NCI-H2227 (cell line): ENCODE results near the gene FBXL20.
"Not testable (repeated sequence)": the region's sequence is repeated elsewhere in the genome, so short reads cannot be mapped to it uniquely, and the experiment has no call there.

ENCODE experiments used
- DNase-seq: peaks from one replicate; lab custom pipeline; 2025; ENCODE audit not compliant: unreplicated experiment; lab: John Stamatoyannopoulos, UW

The FBXL20 gene

DNA sequence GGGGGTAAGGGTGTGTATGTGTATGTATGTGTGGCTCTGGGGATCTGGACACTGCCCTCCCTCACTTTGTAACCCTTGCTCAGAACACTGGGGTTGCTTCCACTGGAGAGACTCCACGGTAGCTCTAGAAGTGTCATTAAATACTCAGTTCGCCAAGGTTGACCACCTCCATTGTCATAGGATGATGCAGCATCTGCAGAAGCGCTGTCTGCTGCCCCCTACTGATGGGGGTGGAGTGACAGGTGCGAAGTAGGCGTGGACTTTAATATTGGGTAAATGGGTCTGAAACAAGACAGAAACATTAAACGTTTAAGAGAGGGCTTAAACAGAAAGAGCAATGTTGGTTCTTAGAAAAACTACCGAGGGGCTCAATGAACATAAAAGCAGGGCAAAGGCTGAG is 140.1 kb downstream of the FBXL20 start:
- peak; percentile 52 for DNase-seq

DNA sequence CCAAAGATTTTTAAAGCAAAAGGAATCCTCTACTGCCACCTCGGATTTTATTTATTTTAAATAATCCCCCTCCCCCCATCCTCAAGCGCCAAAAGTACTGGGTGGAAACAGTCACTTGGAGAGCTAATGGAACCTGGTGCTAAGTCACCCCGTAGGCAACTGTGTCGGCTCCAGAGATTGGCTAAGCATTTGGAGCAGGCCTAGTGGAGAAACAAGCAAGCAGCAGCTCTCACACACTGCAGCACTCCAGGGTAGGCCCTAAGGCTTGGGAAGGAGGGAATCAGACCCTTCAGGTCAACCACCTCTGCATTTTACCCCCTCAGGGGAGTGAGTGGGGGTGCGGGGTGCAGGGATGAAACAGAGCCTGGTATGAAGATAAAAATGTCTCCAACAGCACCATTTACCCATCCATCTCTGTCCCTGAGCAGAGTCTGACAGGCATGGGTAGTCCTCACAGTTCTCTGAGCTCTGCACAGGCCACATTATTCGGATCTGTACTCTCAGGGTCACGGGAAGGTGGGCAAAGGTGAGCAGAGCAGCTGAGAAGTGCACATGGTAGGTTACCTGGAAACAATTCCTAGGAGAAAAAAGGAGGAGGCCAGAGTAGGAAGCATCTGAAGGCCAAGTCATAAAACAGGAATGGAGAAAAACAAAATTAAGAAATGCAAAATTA is 148.5 kb downstream of the FBXL20 start:
- DNase-seq = no peak

DNA sequence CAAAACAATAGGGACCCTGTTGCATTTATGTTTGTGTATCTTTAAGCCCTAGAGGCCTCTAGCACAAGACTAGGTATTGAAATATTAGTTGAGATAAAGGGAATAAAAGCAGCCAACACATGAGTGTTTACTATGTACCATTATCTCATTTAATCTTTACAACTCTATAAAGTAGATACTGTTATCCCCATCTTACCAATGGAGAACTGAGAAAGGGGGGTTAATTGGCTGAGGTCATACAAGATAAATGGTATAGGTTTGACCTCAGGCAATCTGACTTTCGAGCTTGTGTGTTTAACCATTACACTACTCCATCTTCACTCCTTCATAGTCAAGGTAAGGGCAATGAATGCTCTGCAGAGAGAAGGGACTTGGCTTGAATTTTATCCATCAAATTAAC is 149.4 kb downstream of the FBXL20 start:
- no peak for DNase-seq

DNA sequence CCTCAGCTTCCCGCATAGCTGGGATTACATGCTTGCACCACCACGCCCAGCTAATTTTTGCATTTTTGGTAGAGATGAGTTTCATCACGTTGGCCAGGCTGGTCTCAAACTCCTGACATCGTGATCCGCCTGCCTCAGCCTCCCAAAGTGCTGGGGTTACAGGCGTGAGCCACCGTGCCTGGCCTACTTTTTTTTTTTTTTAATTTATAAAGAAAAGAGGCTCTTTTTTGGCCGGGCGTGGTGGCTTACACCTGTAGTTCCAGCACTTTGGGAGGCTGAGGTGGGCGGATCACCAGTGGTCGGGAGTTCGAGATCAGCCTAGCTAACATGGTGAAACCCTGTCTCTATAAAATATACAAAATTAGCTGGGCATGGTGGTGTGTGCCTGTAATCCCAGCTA is 151.3 kb downstream of the FBXL20 start:
- not testable (repeated sequence) for DNase-seq

DNA sequence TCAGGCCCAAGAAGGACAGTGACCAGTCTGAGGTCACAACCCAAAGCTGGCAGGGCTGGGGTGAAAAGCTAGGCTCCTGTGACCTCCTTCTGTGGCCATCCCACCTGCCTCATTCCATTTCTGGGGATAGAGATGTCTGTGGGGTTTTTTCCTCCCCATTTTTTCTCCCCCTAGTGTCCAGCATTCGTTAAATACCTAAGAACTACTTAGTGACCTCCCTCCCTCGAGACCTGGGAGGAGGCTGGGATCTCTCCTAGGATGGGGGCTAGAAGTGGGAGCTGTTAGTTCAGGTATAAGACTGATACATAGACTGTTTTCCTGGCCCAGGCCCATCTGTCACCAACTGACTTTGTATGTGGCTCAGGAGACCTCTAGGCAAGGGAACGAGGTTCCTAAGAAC is 155.2 kb downstream of the FBXL20 start:
- no peak for DNase-seq

DNA sequence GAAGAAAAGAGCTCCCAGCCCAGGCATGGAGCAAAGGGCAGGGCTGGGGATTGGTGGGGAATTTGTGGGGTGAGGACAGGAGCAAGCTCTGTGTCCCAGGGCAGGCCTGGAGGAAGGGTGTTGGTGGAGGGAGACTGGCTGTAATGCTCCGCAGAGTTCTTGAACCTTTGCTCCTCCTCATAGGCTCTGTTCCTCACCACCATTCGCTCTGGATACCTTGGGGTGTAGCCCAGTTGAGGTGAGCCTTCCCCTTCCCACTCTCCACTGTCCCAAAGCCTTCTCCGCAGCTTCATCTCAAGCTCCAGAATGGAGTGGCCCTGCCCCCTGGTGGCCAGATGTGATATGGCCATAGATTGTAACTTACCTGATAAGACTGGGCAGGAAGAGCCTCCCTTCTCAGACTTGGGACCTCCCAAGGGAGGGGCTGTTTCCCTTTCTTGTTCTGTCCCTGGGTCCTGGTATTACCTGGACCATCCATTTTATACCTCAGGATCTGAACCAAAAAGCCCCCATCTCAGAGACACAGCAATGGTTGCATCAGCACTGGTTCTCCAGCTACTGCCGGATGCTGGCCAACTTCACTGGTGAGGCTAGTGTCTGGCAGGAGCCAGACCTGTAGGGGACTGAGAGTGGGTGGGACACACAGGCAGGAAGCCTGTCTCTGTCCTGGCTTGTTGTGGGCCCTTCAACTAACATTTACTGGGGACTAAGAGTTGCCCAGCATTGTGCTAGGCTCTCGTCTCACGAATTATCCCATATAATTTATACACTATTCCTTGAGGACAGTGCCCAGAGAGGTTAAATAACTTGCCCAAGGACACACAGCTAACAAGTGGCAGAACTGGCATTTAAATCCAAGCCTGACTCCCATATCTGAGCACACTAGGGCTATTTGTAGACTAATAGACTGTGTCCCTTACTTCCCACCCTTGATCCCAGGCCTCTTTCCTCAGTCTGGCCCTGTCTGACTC is 156.5 kb downstream of the FBXL20 start:
- peak; percentile 93 for DNase-seq

DNA sequence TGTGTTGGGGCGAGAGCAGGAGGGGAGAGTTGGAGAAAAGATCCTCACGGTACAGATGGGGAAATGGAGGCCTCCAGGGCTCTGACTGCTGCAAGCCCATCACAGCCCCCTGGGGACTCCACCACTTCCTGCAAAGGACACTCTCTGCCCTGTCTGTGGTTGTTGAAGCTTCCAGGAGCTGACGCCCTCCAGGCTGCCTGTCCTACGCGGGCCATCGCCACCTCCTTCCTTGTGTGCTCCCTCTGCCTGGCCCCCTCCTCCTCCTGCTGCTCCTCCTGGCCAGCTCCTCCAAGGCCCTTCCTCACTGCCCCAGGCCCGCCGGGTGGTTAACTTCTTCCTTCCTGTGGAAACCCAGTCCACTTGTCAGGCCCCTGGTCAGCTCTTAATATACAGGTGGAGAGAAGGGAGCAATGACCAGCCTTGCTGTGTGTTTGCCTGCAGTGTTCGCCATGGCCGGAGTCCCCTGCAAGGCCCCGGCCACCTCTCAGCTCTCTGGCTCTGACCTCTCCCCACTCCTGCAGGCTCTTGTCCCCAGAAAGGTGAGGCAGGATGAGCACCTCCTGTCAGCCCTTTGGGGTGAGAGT is 157.3 kb downstream of the FBXL20 start:
- no peak for DNase-seq

DNA sequence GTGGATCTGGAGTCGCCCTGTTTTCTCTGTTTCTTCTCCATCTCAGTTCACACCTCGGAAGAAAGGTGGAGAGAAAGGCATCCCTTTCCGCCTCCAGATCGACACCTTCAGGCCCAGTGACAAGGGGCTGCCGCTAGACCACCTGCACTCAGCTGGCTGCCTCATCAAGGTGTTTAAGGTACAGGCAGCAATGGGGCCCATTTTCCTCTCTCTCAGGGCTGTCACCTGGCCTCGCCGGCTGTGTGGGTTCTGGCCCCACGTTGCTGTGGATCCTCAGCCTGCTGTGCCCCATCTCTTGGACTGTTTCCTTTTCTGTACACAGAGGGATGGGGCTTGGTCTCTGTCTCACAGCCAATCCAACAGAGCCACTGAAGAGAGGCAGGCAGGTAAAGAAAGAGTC is 158.3 kb downstream of the FBXL20 start:
- DNase-seq = no peak

DNA sequence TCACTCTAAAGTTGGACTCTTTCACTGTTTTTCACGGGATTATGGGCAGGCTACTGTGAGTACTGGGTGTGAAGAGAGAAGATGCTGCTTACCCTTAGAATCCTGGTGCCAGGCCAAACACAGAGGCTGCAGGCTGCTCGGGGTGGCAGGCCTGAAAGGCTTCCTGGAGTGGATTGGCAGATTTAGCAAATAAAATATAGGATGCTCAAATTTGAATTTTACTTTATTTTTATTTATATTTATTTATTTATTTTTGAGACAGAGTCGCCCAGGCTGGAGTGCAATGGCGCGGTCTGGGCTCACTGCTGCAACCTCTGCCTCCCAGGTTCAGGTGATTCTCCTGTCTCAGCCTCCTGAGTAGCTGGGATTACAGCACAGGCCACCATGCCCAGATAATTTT is 160.8 kb downstream of the FBXL20 start:
- no peak for DNase-seq

DNA sequence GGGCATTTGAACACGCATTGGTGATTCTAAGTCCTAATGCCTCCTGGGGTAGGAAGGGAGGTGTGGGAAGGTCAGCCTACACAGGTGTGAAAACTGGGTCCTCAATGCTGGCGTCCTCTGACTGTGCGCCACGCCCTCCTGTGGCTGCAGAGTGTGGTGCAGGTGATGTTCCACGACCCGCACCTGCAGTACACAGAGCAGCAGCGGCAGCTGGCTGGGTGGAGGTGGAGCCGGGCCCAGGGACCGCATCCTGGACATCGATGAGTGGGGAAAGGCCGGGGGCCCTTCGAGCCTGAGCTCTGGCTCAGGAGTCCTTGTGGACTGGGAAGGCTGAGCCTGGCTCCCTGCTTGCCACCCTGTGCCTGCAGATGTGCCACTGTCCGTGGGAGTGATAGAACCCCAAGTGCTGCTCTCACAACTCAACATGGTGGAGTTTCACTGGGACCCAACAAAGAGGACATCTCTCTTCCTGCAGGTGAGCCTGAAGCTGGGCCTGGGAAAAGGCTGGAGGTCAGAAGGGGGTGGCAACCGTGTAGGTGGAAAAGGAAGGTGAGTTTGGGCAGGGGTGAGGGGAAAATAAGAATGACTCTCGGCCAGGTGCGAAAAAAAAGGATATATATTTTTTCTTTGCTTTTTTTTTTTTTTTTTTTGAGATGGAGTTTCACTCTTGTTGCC is 161.6 kb downstream of the FBXL20 start:
- DNase-seq = peak; percentile 73

DNA sequence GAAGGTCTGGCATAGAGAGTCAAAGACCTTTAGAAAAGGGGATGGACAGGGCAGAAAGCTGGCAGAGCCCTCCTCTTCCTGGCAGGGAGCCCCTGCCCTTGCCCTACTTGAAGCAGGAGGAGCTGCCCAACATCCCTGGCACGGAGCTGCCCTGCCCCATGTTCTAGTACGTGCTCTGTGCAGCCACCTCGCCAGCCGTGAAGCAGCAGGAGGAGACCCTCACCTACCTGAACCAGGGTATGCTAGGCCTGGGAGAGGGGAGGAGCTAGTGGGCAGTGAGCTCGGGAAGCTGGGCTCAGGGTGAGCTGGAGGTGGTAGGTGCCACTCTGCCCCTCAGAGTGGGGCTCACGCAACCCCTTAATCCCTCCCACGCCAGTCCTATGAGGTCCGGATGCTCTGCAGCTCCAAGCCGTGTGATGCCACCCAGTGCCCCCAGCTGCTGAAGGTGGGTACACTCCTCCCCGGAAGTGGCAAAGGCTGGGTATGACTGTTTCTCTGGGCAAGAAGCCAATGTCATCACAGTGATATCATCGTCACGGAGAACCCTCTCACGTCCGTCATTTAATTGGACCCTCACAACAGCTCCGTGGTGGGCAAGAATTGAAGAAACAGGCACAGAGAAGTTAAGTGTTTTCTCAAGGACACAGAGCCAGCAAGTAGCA is 163.0 kb downstream of the FBXL20 start:
- no peak for DNase-seq

DNA sequence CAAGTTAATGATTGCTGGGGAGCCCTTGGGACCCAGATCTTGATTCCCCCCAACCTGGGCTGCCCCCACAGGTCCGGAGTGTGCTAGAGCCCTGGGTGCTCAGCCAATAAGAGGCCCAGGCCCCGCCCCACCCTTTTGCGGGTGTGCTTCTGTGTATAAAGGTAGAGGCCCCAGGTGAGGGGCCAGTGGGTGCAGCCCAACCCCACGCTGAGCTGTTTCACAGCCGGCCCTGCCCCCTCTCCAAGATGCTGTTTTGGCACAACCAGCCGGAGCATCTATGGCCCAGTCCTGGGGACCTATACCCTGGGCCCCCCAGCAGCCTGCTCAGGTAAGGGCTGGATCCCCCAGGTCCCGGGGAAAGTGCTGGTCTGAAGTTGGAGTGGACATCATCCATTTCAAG is 163.8 kb downstream of the FBXL20 start:
- DNase-seq = no peak

DNA sequence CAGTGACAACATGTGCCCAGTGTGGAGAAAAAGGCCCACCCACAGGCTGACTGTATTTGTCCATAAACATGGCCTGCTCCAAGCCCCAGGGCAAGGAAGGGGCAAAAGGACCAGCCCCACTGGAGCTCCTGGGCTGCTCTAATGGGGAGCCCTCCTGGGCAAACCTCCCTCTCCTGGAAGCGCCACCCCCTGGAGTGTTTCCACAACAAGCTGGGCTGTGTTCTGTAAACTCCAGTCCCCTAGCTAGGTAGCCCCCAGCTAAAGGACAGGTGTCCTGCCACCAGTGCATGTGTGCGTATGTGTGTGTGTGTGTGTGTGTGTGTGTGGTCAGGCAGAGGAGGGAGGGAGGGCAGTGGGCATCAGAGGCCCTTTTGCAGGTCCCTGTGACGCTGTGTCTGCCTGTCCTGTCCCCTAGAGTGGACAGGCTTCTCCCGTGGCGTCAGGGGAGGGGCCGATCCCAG is 164.4 kb downstream of the FBXL20 start:
- DNase-seq = no peak

DNA sequence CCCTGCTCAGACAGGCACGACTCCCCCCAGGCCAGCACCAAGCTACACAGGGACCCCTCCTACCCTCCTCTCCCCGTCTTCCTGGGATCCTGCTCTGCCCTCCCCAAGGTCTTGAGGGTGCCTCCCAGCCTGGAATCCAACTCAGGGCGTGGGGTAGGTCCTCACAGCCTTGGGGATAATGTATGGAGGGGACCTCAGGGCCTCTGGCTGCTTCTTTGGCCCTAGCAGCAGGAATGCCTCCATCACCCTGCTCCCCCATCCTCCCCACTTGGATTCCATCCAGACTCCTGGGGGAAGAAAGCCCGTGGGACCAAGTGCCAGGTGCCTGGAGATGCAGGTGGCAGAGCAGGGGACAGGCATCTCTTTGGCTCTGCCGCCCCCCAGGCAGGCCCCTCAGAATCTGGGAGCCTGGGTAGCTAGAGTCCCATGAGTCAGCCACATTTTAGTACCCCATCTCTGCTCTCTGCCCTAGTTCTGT is 164.9 kb downstream of the FBXL20 start:
- no peak for DNase-seq

DNA sequence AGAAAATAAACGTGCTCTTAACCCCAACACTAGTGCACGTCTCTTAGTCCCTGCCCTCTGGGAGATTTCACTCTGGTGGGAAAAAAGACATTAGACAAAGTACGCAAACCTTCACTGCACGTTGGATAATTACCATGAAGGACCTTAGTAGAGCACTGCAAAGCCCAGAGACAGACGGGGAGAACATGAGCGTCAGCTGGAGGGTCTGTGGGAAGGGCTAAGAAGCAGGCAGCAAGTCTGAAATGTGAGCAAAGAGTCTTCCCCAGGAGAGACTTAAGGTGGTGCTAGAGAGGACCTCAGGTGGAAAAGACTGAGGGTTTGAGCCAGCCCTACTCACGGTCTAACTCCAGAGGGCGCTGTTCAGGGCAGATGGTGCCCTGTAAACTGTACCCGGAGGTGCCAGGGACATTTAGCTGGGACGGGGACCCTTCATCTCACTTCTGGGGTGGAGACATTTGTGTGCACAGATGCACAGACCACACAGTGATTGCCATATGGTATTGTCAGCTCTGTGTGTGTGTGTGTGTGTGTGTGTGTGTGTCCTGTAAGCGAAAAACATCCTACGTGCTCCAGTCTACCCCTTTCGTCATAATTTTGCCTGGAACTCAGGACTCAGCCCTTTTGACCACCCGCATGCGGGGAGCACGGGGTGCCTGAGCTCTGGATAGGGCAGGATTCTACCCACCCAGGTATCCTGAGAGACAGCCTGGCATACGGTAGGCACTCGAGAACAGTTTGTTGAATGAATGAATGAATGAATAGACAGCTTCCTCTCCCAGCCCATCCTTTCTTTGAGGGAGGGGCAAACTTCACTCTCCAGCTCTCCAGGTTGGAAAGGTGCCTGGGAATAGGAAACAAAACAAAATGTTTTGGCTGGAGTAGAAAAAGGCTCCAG is 165.6 kb downstream of the FBXL20 start:
- DNase-seq = peak; percentile 86

DNA sequence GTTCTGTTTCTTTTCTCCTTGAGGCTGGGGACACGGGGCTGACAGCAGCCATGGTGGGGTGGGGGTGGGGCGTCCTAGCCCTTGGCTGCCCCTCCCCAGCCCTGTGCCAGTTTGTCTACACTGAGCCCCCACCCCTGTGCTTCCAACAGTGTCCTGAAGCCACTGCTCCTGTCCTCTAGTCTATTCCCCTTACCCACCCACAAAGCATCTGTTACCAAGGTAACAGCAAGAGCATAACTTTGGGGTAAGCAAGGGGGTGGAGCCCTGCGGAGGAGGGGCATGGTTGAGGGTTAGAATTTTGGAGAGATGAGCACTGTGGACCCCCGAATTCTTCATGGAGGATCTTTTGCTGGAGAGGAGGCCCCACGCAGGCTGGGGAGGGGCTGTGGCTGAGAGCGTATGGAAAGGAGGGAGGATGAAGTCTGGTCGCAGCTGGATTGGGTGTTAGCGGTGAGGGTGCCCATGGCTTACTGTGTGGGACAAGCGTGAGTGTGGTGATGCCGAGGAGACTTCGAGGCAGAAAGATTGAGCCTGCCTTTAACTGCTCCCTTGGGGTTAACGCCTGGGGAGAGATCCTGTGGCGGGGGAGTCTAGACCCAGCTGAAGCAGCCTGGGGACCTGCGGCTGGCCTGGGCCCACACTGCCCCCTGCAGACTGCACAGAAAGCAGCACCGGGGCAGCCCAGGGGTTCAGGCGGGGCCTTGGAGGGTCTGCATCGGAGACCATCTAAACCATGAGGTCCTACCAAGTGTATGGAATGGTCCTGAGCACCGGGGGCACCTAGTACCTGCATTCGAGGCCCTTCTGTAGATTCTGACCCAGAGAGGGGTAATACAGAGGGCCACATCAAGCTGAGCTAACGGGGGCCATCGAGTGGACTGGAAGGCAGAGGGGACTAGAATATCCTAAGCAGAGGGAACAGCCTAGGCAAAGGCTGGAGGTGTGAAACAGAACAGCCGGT is 169.6 kb downstream of the FBXL20 start:
- peak; percentile 55 for DNase-seq

DNA sequence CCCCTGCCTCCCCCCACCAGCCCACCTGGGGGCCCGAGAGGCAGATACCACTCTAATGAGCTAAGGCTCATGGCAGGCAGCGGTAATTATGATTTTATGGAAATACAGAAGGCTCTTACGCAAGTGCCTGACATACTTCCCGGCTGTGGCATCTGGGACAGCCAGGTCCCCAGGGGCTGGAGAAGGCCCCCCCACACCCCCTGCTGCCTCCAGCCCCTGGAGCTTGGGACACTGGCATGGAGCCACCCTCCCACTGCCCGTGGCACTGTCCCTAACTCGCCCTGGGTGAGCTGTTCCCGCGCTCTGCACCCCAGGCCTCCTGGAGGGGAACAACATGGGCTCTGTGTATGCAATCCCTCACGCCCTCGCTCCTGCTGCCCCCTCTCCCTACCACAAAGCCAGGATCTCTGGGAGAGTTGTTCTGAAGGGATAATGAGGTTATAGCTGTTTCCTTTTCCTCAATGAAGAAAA is 170.3 kb downstream of the FBXL20 start:
- no peak for DNase-seq

DNA sequence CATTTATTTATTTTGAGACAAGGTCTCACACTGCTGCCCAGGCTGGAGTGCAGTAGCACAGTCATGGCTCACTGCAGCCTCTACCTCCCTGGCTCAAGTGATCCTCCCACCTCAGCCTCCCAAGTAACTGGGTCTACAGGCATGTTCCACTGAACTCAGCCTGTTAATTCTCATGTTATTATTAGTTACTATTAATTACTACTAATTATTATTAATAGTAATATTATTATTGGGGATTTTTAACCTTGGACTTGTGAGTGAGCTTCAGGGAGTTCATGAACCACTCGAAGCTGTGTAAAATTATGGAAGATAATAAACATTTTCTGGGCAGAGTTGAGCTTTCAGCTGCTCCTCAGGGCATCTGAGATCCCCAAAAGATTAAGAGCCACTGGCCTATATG is 171.1 kb downstream of the FBXL20 start:
- DNase-seq = no peak
